Aorta (tissue), 5 donors: ENCODE results near the gene HACL1. TPM values are rescaled to one million over a fixed set of nuclear protein-coding genes. Genes with fewer than 3 reads are reported as not detected.

Experiments
- ATAC-seq: fragments of 200-7000 bp; cut with Tn5 transposase; one replicate; pipeline ENCODE4 v1.9.1; 2022; ENCODE audit warnings: moderate library complexity; ENCODE audit not compliant: low FRiP score
- DNase-seq, 2 donors: peaks; one replicate each; pipeline ENCODE4 v3.0.0-alpha.2; 2020
- H3K27ac ChIP-seq, 2 donors: one replicate each; pipeline ENCODE4 v1.5.1; 2013; ENCODE audit warnings: low read length in 2 of 2, mild to moderate bottlenecking in 2 of 2, moderate library complexity in 2 of 2, control low read depth in 1 of 2, inconsistent platforms in 1 of 2, low read depth in 1 of 2
- H3K27me3 ChIP-seq, 2 donors: one replicate each; pipeline ENCODE4 v1.6.1; 2013; ENCODE audit warnings: control low read depth in 1 of 2, low read length in 1 of 2, mild to moderate bottlenecking in 1 of 2, moderate library complexity in 1 of 2; ENCODE audit not compliant: insufficient read depth in 2 of 2, control insufficient read depth in 1 of 2
- H3K36me3 ChIP-seq, 2 donors: one replicate each; pipeline ENCODE4 v1.6.1; 2013; ENCODE audit warnings: control low read depth in 1 of 2, low read length in 1 of 2, mild to moderate bottlenecking in 1 of 2; ENCODE audit not compliant: insufficient read depth in 2 of 2, control insufficient read depth in 1 of 2
- H3K4me1 ChIP-seq, 2 donors: one replicate each; pipeline ENCODE4 v1.6.1; 2013; ENCODE audit warnings: low read length in 2 of 2, control low read depth in 1 of 2, mild to moderate bottlenecking in 1 of 2, moderate library complexity in 1 of 2; ENCODE audit not compliant: insufficient read depth in 2 of 2, control insufficient read depth in 1 of 2
- H3K4me3 ChIP-seq, 2 donors: one replicate each; pipeline ENCODE4 v1.5.1; 2013; ENCODE audit warnings: low read length in 2 of 2, control low read depth in 1 of 2, mild to moderate bottlenecking in 1 of 2
- H3K9me3 ChIP-seq: one replicate; pipeline ENCODE4 v1.6.1; 2013; ENCODE audit warnings: mild to moderate bottlenecking, low read length; ENCODE audit not compliant: control insufficient read depth
- WGBS, 2 donors: extraction: QIAGEN DNeasy Blood & Tissue Kit; methylation state at CpG; one replicate each; pipeline ENCODE4 v1.1.7; 2013; 5-methylcytosine and 5-hydroxymethylcytosine counted together
- intact Hi-C, 2 donors: fragments of 100-400 bp; cut with DNase I; formaldehyde crosslinking; loops; one replicate each; pipeline versions ENCODE4 v1.14.2 to v1.15.0; 2022
- polyA plus RNA-seq, 2 donors: library from polyadenylated mRNA; stranded (reverse); fragments of 200-250 nt; gene quantifications; one replicate each; pipeline ENCODE4 v1.2.3, GENCODE V29; 2013
- total RNA-seq, 2 donors: library from RNA; stranded (reverse); fragmentation: NEBNext Ultra II Directional; extraction: Animal tissue kit (Norgen Biotek cat#: 25700); gene quantifications; one replicate each; pipeline ENCODE4 v1.2.1, GENCODE V29; 2021
- donor health status: healthy with polysubstance abuse.
- donor health status: Bipolar disorder and iron deficiency.
- donor health status: DM: no; HTN: no; CAD: no.
- donor health status: DM: no; HTN: no; CAD: no.
- donor health status: DM: yes; HTN: yes; CAD: no.

Gene HACL1
- total and polyA plus RNA-seq, 4 donors: 13.3 to 27.1 (median 23.3) TPM

DNA sequence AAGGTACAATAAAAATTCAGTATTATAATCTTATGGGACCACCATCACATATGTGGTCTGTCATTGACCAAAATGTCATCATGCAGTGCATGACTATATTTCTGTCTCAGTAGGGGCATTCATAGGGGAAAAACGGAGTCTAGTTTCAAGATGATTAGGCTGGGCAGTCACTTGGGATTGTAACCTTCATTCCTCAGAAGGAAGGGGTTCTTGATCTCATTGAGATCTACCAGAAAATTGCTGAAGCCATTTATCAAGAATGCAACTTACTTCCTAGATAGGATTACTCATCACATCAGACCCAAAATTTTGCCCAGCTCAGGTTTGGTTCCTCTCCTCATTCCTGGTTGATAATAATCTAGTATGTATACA is 37.5 kb upstream of the HACL1 start:
- H3K36me3 ChIP-seq: no peaks in the 10 kb centered on the region
- ATAC-seq (no peak), DNase-seq (no peak)
- no peaks in the 10 kb centered on the region for H3K27me3 ChIP-seq
- no peaks in the 10 kb centered on the region for H3K9me3 ChIP-seq
- H3K4me3 ChIP-seq: no peak overlapping the region
- H3K4me1 ChIP-seq: peaks cover 0 to 5% of the 10 kb centered on the region in 2 donors
- H3K27ac ChIP-seq: no peak overlapping the region
- intact Hi-C loops: loop anchor here in 1 of 2 donors (10.0 kb wide), 1 partner anchor 536 kb away; the partner anchor contains the start of gene GALNT15
- WGBS, 2 donors: 97 to 99% methylated on average over 1 of the region's 1 CpG

GRCh38 chr3:15638193-15638890 is 37.0 kb upstream of the HACL1 start:
- Histone ChIP-seq H3K27ac (no peak overlapping the region), H3K4me1 (peaks cover 0 to 5% of the 10 kb centered on the region in 2 donors), H3K36me3 (no peaks in the 10 kb centered on the region), H3K9me3 (no peaks in the 10 kb centered on the region), H3K4me3 (no peak overlapping the region), H3K27me3 (no peaks in the 10 kb centered on the region)
- ATAC-seq (no peak), DNase-seq (no peak)
- 85 to 87% methylated on average over 6 of the region's 6 CpGs for WGBS, 2 donors
- intact Hi-C loops: loop anchor here in 1 of 2 donors (10.0 kb wide), 1 partner anchor 536 kb away; the partner anchor contains the start of gene GALNT15

- ATAC-seq: no peak
These were observed 36.0 kb upstream of the HACL1 start for GRCh38 chr3:15637131-15637951.

GRCh38 chr3:15636028-15636709 is 34.8 kb upstream of the HACL1 start:
- DNase-seq (no peak), ATAC-seq (no peak)
- Histone ChIP-seq H3K27me3 (no peaks in the 10 kb centered on the region), H3K9me3 (no peaks in the 10 kb centered on the region), H3K4me3 (no peak overlapping the region), H3K36me3 (no peaks in the 10 kb centered on the region), H3K27ac (no peak overlapping the region), H3K4me1 (peaks cover 0 to 5% of the 10 kb centered on the region in 2 donors)
- intact Hi-C loops: loop anchor here in 1 of 2 donors (10.0 kb wide), 1 partner anchor 539 kb away; the partner anchor contains the start of gene GALNT15
- WGBS, 2 donors: 92 to 95% methylated on average over 14 of the region's 14 CpGs

More at GRCh38 chr3:15637131-15637951, 36.0 kb upstream of the HACL1 start:
- H3K27me3 ChIP-seq: no peaks in the 10 kb centered on the region
- H3K27ac ChIP-seq: no peak overlapping the region
- intact Hi-C loops: loop anchor here in 1 of 2 donors (10.0 kb wide), 1 partner anchor 537 kb away; the partner anchor contains the start of gene GALNT15
- no peaks in the 10 kb centered on the region for H3K36me3 ChIP-seq
- no peak overlapping the region for H3K4me3 ChIP-seq
- WGBS, 2 donors: 84 to 85% methylated on average over 7 of the region's 7 CpGs
- DNase-seq: no peak
- H3K9me3 ChIP-seq: no peaks in the 10 kb centered on the region
- peaks cover 0 to 5% of the 10 kb centered on the region in 2 donors for H3K4me1 ChIP-seq

DNA sequence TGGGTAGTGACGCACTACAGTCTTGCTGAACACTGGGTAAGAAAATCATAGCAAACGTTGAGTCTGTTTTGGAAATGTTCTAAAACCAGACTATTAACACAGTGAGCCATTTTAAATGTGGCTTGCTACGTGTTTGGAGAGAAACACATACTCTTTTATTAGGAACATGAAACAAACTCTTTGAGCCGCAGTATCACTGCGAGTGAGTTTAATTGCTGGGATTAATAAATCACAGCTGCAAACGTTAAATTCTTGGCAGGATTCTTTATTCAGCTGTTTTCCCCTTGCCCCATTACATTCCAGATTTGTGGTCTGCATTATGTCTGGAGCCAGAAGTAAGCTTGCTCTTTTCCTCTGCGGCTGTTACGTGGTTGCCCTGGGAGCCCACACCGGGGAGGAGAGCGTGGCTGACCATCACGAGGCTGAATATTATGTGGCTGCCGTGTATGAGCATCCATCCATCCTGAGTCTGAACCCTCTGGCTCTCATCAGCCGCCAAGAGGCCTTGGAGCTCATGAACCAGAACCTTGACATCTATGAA is 33.8 kb upstream of the HACL1 start:
- Histone ChIP-seq H3K4me3 (no peak overlapping the region), H3K4me1 (peaks cover 0 to 5% of the 10 kb centered on the region in 2 donors), H3K9me3 (no peaks in the 10 kb centered on the region), H3K36me3 (no peaks in the 10 kb centered on the region), H3K27me3 (no peaks in the 10 kb centered on the region), H3K27ac (peak overlapping the region in 1 of 2 donors; percentile 77)
- 20 to 27% methylated on average over 13 of the region's 13 CpGs for WGBS, 2 donors
- intact Hi-C loops: loop anchor here in 1 of 2 donors (10.0 kb wide), 1 partner anchor 540 kb away; the partner anchor contains the start of gene GALNT15
- DNase-seq: peak in 1 of 2 donors; percentile 57
- ATAC-seq: peak; percentile 49

GRCh38 chr3:15634671-15635070 is 33.3 kb upstream of the HACL1 start:
- DNase-seq: no peak
- Histone ChIP-seq H3K9me3 (no peaks in the 10 kb centered on the region), H3K4me3 (no peak overlapping the region), H3K27me3 (no peaks in the 10 kb centered on the region), H3K27ac (no peak overlapping the region), H3K4me1 (peaks cover 0 to 5% of the 10 kb centered on the region in 2 donors), H3K36me3 (no peaks in the 10 kb centered on the region)
- intact Hi-C loops: loop anchor here (5.0 to 10.0 kb wide), 4 partner anchors 163 to 613 kb away; partner anchors contain the start of genes ANKRD28 (in 1 of the 2) and GALNT15 (in 1 of the 2)
- no peak for ATAC-seq
- WGBS, 2 donors: 61 to 66% methylated on average over 2 of the region's 2 CpGs

GRCh38 chr3:15633766-15634598 is 32.6 kb upstream of the HACL1 start:
- Histone ChIP-seq H3K27ac (no peak overlapping the region), H3K27me3 (no peaks in the 10 kb centered on the region), H3K36me3 (no peaks in the 10 kb centered on the region), H3K4me3 (no peak overlapping the region), H3K4me1 (peaks cover 0 to 5% of the 10 kb centered on the region in 2 donors), H3K9me3 (no peaks in the 10 kb centered on the region)
- intact Hi-C loops: loop anchor here (5.0 to 10.0 kb wide), 4 partner anchors 163 to 613 kb away; partner anchors contain the start of genes ANKRD28 (in 1 of the 2) and GALNT15 (in 1 of the 2)
- WGBS, 2 donors: 17% methylated on average over 4 of the region's 4 CpGs
- no peak for ATAC-seq
- no peak for DNase-seq
